Activated CD8-positive, alpha-beta memory T cell treated with anti-CD3 and anti-CD28 coated beads, Interleukin-2, amount 50 U/mL, for 24 hours (primary cell): ENCODE measurements around the gene CDC42BPB.

ENCODE experiments used
- DNase-seq: peaks from one replicate; pipeline ENCODE4 v3.0.0-alpha.2; 2020; ENCODE audit errors: extremely low read depth

Gene CDC42BPB

DNA sequence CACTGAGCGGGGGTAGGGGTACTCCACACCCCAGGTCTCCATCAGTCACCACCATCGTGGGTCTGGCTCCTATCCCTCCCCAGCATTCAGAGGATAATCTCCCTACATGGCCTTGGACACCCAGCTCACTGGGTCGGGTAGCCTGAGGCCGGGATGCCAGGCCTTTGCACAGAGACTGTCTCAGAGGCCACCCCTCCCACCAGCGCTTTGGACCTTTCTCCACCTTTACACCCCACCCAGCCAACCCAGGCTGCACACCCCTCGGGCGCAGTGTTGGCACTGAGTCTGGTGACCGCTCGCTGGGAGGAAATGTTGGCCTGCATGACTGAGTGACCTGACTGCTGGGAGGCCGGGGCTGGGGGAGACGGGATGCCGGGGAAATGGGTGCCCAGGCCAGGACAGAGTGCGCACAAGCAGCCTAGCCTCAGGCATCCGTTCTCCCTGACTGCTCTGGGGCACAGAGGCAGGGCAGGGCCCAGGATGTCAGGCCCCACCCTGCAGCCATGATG is 16.1 kb upstream of the CDC42BPB start:
- no peak for DNase-seq

DNA sequence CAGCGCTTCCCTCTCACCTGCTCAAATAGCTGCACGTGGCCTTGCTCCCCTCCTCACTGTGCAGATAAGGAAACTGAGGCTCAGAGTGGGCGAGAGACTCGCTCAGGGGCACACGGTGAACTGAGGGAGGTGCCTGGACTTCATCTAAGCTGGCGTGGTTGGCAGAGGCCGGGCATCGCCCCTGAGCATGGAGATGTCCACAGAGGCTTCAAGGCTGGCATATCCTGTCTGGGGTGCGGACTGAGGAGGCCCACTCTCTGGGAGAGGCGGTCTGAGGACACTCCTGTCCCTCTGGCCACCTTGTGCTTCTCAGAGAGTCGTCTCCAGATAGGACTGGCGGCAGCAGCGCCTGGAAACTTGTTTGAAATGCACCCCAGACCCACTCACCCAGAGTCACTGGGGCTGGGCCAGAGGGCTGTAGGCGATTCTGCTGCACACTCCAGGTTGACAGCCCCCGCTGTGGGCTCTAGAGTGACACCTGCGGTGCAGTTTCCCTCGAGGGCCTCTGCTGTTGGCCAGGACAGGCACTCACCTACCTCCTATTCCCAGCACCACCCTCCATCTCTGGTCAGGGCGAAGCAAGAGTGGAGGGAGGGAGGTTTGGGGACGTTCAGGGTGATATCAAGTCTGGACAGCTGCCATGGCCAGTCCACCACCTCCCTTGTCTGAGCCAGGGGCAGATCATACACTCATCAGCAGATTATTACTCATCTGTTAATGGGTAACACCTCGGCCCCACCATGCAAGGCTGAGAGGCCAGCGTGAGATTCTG is 15.4 kb upstream of the CDC42BPB start:
- DNase-seq = no peak

DNA sequence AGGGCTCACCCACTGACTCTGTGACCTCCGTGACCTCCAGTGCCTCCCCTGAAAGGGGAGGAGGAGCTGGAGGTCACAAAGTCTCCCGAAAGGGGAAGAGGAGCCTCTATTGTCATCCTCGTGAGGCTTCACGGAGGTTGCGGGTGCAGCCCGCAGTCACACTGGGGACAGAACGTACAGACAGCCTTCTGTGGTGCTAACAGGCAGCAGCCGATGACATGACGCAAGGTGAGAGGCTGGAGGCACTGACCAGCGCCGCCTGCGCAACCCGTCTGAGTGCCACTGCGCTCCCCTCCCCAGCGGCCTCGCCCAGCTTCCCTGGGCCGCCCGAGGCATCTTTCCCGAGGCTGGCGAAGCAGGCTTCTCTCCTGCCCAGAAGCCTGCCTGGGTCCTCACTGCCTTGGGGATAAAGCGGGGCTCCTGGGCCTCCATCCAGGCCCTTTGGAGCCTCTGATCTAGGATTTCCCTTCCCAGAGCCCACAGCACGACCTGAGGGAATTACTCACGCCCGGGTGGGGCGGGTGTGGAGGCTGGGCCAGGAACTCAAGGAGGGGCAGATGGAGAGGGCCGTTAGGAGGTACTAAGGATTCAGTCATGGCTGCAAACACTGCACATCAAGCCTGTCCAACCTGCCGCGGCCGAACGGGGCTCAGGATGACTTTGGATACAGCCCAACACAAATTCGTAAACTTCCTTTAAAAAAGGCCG is 14.3 kb upstream of the CDC42BPB start:
- no peak for DNase-seq

DNA sequence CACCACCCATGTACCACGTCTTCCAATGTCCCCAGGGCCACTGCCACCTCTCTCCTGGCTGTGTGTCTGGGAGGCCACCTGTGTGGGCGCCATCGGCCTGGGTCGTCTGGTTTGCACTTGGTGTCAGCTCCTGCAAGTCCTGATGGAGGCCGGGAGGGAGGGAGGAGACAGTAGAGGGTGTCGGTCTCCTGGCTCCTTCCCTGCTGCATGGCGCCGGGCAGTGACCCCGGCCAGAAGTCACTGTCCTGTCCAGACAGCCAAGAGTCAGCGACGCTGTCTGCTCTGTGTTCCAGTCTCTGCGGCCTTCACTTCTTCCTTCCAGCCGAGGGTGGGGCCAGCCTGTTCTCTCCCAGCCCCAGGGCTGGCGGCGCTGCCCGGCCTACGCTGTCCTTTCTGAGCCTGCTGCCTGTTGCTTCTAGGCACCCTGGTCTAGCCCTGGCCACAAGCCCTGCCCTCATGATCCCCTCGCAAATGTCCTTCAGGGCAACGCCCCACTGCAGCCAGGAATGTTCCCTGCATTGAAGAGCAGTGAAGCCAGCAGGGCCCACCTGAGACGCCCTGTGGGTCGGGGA is 13.7 kb upstream of the CDC42BPB start:
- no peak for DNase-seq

DNA sequence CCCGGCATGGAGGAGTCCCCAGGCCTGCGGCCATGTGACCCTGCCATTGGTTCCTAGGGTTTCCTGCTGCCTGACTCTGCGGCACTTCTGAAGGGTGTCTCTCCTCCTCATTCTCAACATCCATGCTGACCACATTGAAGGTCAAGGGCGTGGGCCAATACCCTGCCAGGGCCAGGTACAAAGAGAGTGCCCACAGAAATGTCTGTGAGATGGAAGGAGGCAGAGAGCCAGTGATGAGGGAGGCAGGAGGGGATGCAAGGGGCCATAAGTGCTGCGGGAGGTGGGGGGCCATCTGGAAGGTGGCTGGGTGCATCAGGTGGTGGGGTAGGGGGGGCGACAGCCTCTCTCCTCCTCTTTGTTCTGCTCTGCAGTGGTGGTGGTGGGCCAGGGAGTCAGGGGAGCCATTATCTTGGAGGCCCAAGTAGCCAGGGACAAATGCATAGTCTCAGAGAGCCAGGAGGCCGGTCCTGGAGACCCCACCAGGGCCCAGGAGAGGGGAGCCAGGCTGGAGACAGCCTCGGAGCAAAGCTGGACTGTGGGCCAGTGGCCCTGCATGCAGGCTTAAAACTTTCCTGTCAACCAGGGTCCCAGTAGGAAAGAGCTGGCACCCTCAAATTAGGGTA is 13.0 kb upstream of the CDC42BPB start:
- no peak for DNase-seq

DNA sequence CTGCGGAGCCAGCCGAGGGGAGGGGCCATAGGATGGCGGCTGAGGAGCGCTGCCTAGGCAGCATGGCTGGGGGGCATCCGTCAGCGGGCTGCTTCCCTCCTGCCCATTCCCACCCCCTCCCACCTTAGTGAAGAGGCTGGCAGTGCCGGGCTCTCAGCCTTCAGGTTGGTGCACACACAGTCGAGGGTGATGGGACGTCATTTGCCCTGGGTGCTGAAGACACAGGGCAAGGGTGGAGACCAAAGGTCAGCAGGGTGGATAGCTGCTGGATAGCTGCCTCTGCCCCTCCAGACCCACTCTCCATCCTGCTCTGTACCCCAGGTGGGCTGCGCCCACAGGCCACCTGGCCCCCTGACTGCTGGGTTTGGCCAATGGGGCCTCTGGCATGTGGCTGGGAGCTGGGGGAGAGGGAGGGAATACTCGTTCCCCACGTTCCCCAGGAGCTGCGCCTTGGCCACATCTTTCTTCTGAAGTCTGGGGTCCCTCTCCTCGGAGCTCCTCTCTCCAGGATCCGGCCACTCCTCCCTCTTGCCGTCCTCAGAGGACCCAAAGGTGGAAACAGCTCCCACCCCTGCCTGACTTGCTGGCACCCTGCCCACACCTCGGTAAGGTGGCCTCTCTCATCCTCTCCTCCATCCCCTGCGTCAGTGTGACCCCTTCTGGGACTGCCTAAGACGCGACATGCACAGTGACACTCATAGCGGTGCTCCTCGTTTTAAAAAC is 11.2 kb upstream of the CDC42BPB start:
- DNase-seq = no peak

DNA sequence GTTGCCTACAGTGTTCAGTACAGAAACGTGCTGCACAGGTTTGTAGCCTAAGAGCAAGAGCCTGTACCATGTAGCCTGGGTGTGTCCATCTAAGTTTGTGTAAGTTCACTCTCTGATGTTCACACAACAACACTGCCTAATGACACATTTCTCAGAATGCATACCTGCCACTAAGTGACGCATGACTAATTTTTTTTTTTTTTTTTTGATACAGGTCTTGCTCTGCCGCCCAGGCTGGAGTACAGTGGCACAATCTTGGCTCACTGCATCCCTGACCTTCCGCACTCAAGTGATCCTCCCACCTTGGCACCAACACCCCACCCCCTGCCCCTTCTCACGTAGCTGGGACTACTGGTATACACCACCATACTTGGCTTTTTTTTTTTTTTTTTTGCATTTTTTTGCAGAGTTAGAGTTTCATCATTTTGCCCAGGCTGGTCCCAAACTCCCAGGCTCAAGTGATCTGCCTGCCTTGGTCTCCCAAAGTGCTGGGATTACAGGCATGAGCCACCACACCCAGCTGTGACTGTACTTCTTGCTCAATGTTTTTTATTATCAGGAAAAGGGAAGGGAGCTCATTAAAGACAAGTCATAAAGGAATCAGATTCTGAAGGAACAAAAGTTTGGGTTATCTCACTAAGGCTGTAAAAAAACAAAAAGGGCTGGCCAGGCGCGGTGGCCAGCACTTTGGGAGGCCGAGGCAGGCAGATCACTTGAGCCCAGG is 10.0 kb upstream of the CDC42BPB start:
- no peak for DNase-seq

DNA sequence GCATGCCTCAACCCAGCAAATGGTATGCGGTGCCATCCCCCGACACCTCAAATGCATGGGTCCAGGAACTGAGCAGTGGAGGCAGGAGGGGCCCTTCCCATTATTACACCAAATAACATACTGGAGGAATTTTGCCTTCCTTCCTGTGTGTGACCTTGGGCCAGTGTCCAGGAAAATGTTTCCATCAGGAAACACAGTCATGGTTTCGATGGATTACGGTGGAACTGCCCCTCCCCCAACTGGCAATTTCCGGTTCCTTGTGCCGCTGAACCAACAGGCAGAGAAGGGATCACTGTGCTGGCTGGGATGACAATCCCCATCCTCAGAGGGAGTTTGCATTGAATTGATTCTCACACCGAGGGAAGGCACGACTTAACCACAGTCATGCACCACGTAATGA is 9.1 kb upstream of the CDC42BPB start:
- no peak for DNase-seq

DNA sequence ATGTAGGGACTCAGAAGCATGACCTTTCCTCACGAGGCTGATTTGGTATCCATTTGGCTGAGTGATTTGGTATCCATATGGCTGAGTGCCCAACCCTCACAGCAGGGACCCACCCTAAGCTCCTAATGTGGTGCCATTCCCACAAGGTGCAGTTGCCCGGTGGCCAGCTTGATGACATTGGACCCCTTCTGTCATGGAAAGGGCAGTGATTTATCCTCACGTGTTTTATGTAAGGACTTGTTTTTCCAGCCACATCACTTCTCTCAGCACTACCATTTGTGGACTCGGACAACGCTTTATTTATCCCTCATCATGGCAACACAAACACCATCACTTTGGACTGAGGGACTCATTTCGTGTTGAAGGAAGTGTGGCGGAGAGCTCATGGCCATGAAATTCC is 8.5 kb upstream of the CDC42BPB start:
- no peak for DNase-seq

DNA sequence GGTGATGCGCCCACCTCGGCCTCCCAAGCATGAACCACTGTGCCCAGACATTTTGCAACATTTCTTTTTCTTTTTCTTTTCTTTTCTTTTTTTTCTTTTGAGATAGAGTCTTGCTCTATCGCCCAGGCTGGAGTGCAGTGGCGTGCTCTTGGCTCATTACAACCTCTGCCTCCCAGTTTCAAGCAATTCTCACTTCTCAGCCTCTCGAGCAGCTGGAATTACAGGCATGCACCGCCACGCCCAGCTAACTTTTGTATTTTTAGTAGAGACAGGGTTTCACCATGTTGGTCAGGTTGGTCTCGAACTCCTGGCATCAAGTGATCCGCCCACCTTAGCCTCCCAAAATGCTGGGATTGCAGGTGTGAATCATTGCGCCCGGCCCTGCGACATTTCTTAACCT is 7.6 kb upstream of the CDC42BPB start:
- DNase-seq = no peak

DNA sequence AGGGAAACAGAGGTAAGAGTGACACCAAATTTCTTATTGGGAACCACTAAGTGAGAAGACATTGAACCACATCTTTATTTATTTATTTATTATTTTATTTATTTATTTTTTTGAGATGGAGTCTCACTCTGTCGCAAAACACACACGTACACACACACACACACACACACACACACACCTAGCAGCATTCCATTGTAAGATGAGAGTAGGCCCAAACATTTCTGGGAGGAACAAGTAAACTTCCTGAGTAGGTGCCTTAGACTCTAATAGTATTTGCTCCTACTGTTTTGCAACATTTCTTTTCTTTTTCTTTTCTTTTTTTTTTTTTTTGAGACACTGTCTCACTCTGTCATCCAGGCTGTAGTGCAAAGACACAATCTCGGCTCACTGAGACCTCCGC is 7.1 kb upstream of the CDC42BPB start:
- DNase-seq = no peak

DNA sequence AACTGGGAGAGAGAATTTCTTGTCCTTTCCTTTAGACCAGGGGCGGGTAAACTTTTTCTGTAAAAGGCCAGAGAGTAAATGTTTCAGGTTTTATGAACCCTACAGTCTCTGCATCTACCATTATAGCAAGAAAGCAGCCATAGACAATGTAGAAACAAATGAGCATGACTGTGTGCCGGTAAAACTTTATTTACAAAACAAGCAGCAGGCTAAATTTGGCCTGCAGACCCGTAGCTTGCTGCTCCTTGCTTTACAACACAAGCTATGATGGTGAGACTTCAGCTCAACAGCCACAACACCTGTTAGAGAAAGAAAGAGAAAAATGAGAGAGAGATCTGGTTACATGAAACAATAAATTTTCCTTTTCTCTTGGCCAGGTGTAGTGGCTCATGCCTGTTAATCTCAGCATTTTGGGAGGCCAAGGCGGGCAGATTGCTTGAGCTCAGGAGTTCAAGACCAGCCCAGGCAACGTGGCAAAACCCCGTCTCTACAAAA is 4.2 kb upstream of the CDC42BPB start:
- no peak for DNase-seq

DNA sequence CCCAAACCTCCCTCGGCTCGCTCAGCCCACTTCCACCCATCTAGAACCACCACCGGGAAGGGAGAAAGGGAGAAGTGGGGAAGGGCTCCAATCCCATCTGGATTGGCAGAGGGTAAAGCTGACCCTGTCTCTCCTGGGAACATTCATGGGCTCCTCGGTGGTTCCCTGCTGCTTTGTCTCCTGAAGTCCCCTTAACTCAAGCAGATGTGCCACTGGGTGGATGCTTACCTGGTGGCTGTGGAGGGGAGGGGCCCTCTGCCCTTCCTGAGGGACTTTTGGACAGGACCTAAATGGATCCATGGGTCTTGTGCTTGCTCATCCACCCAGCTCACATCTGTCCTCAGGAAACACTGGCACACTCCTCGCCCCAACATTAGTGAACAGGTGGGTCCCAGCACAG is 2.2 kb upstream of the CDC42BPB start:
- DNase-seq = no peak

DNA sequence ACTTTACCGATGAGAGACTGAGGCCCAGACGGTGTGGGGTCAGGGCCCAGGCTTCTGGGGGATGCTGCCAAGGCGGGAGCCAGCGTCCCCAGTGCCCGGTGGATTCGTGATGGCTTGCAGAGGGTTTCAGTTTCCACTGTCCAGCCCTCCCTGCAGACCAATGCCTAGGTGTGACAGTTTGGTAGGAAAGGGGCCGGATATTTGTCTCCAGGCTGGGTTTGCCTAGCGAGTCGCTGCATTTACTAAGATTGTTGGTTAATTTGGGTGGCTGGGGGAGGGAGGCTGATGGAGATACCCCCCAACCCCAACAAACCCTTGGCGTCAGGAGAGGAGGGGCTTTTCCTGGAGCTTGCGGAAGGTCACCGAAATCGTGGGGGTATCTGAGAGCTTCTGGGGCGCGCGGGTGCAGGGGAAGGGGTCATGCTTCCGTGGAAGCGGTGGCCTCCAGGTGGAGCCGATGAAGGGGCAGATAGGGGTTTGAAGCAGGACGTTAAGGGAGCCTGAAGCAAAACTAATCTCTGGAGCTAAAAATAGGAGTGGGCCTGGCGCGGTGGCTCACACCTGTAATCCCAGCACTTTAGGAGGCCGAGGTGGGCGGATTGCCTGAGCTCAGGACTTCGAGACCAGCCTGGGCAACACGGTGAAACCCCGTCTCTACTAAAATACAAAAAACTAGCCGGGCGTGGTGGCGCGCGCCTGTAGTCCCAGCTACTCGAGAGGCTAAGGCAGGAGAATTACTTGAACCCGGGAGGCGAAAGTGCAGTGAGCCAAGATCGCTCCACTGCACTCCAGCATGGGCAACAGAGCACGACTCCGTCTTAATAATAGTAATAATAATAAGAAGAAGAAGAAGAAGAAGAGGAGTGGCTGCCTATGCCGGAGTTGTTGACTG is 1.1 kb upstream of the CDC42BPB start:
- DNase-seq = no peak

DNA sequence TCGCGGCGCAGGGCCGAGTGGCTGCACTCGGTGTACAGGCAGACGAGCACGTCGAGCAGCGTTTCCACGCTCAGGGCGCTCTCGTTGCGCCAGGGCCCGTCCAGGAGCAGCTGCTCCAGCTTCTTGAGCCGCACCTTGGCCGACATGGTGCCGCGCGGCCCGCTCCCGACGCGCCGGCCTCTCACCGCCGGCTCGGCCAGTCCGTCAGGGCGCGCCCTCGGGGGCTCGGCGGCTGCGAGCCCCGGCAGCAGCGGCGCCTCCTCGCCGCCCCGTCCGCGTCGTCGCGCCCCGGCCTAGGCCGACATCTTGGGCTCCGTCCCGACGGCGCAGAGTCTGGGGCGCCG is 349 bp downstream of the CDC42BPB start:
- DNase-seq = no peak

DNA sequence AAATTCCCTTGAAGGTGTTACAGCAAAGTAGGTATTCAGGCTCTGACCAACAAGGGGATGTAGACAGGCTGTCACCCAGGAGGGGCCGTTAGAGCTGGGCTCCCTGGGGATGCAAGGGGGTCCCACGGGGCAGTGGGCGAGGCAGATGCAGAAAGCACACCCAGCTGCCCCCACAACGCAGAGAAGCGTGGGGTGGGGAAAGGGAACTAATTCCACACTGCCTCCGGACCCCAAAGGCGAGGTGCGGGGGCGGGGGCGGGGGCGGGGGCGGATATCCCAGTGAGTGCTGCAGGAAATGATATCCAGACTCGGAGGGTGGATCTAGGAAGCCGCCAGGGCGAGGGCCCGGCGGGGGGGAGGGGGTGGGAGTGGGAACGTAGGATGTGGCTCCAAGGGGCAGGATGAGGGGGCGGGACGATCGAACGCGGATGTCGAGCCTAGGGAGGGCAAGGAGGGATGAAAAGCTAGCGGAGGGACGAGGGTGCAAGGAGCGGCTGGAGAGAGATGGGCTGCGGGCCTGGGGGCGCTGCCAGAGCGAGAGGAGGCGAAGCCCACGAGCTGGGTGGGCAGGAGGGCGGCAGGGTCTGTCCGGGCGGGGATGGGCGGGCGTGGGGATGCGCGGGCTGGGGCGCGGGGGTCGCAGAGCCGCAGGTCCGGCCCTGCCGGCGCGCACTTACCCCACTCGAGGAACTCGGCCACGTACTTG is 874 bp downstream of the CDC42BPB start:
- DNase-seq = no peak

DNA sequence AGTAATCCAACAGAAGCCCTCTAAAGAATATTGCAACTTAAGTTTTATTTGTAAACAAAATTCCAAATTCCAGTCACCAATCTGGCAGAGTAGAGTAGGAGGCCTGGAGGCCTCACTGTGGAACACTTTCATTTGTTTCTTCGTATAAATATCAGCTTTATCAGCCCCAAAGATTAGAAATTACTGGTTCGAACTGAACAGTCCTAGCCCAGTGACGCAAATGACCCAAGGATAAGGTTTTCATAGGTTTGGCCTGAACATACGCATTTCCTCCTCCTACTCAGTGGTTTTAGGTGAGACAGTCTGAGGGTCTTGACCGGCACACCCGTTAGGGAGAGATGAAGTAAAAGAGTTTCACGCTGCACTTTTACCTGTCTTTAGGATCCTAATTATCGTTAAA is 1.7 kb downstream of the CDC42BPB start:
- no peak for DNase-seq

DNA sequence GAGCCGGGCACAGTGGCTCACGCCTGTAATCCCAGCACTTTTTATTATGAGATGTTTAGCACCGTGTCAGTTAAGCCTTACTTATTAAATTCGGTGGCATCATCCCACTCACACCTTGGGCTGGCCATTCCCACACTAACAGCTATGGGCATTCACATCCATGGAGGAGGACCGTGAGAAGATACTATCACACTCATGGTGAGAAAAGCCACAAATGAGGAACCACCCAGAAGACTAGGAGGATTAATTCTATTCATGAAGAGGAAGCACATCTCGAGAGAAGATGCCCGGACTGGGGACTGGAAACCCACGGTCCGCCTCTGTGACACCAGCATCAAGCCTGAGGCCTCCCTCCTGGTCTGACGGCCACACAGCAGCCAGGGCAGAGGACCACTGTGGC is 4.9 kb downstream of the CDC42BPB start:
- no peak for DNase-seq

DNA sequence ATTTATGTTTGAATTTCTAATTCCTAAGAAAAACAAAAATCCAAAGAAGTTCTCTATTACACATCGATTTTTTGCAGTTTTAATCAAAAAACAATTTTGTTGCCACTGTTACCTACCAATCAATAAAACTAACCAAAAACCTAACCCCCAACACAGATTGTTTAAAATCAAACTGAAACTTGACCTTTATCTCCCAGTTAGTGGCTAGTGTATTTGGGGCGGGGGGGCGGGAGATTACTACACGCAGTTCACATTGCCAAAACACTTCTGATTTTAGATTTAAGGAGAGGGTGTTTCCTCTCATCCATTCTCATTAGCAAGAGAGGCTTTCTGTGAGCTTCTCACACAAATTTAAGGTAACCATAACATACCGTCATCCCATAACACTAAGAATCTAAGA is 6.4 kb downstream of the CDC42BPB start:
- DNase-seq = no peak
